Activated naive CD4-positive, alpha-beta T cell treated with anti-CD3 and anti-CD28 coated beads, Interleukin-2, amount 50 U/mL, for 24 hours (primary cell): ENCODE results near the gene PF4V1.

Source experiments
- H3K27ac Mint-ChIP-seq: one replicate; pipeline ENCODE4 v1.8.0; 2021; ENCODE audit warnings: mild to moderate bottlenecking, mixed read lengths
- H3K27me3 Mint-ChIP-seq: one replicate; pipeline ENCODE4 v1.8.0; 2021; ENCODE audit warnings: mixed read lengths
- H3K36me3 Mint-ChIP-seq: one replicate; pipeline ENCODE4 v1.8.0; 2021; ENCODE audit warnings: mixed read lengths
- H3K4me1 Mint-ChIP-seq: one replicate; pipeline ENCODE4 v1.8.0; 2021; ENCODE audit warnings: mixed read lengths
- H3K4me3 Mint-ChIP-seq: one replicate; pipeline ENCODE4 v1.8.0; 2021; ENCODE audit warnings: mild to moderate bottlenecking, mixed read lengths
- H3K9me3 Mint-ChIP-seq: one replicate; pipeline ENCODE4 v1.8.0; 2021; ENCODE audit warnings: mixed read lengths

The PF4V1 gene

GRCh38 chr4:73860181-73860580 is 7.1 kb downstream of the PF4V1 start:
- Mint-ChIP-seq H3K4me3 (no peak overlapping the region), H3K9me3 (no peaks in the 10 kb centered on the region), H3K4me1 (no peaks in the 10 kb centered on the region), H3K27me3 (peaks cover 4% of the 10 kb centered on the region), H3K36me3 (no peaks in the 10 kb centered on the region), H3K27ac (no peak overlapping the region)

- H3K4me1 Mint-ChIP-seq: no peaks in the 10 kb centered on the region
- H3K27me3 Mint-ChIP-seq: peaks cover 6% of the 10 kb centered on the region
- H3K27ac Mint-ChIP-seq: no peak overlapping the region
- H3K4me3 Mint-ChIP-seq: no peak overlapping the region
- no peaks in the 10 kb centered on the region for H3K36me3 Mint-ChIP-seq
- no peaks in the 10 kb centered on the region for H3K9me3 Mint-ChIP-seq
These were observed 7.8 kb downstream of the PF4V1 start for GRCh38 chr4:73860917-73861316.

- H3K27ac Mint-ChIP-seq: no peak overlapping the region
- H3K9me3 Mint-ChIP-seq: no peaks in the 10 kb centered on the region
- no peaks in the 10 kb centered on the region for H3K4me1 Mint-ChIP-seq
- no peaks in the 10 kb centered on the region for H3K36me3 Mint-ChIP-seq
- H3K4me3 Mint-ChIP-seq: no peak overlapping the region
- peaks cover 6% of the 10 kb centered on the region for H3K27me3 Mint-ChIP-seq
These were observed 9.2 kb downstream of the PF4V1 start for GRCh38 chr4:73862322-73862721.

DNA sequence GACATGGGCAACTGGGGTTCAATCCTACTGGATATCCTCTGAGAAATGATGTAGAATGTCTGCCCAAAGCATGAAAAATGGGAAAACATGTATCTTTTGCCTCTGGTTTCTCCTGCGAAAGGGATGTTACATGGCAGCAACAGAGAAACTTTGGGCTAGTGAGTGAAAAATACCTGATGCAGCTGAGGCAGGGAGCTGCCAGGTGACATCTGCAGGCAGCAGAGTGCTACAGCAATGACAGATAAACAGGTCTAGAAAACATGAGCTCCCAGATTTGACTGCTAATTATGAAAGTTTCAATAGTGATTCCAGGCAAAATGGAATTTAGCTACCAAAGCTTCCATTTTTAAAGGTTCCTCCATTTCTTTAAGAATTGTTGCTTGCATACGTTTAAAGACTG is 11.3 kb downstream of the PF4V1 start:
- no peaks in the 10 kb centered on the region for H3K4me1 Mint-ChIP-seq
- no peaks in the 10 kb centered on the region for H3K36me3 Mint-ChIP-seq
- no peak overlapping the region for H3K27ac Mint-ChIP-seq
- H3K4me3 Mint-ChIP-seq: no peak overlapping the region
- no peaks in the 10 kb centered on the region for H3K9me3 Mint-ChIP-seq
- H3K27me3 Mint-ChIP-seq: peaks cover 11% of the 10 kb centered on the region

DNA sequence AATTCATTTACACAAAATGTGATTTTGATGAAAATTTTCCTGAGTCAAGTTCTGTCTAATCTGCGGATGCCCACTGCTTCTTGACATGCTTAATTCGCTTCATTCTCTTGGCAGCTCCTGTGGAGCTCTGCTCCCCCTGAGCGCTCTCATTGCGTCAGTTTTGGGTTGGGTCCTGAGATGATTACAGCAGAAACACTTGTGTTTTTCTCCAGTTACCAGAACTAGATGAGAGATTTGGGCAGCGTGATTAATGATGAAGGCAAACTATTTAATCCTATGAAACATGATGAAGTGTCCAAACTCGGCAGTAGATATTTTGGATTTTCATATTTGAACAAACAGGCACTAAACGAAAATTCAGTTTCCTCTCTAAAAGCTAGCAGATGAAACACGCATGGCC is 11.9 kb downstream of the PF4V1 start:
- Mint-ChIP-seq H3K36me3 (no peaks in the 10 kb centered on the region), H3K9me3 (no peaks in the 10 kb centered on the region), H3K4me1 (no peaks in the 10 kb centered on the region), H3K27ac (no peak overlapping the region), H3K4me3 (no peak overlapping the region), H3K27me3 (peaks cover 14% of the 10 kb centered on the region)

- Mint-ChIP-seq H3K36me3 (no peaks in the 10 kb centered on the region), H3K27ac (no peak overlapping the region), H3K4me3 (no peak overlapping the region), H3K27me3 (peaks cover 14% of the 10 kb centered on the region), H3K4me1 (no peaks in the 10 kb centered on the region), H3K9me3 (no peaks in the 10 kb centered on the region)
These were observed 12.5 kb downstream of the PF4V1 start for GRCh38 chr4:73865431-73866096.

DNA sequence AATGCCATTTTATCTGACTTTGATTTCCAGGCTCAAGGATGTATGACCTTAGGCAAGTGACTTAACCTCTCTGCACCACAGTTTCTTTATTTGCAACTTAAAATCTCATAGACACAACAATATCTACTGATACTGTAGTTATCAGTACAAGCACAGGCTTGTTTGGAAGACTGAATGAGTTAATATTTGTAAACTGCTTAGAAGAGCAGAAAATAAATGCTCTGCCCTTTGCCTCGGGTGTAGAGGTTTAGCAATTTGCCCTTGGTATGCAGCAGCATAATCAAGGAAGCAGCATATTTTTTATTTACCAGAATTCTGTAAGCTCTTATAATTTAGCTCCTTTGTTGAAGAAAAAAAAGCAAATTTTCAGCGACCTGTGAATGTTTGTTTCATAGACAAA is 13.2 kb downstream of the PF4V1 start:
- H3K9me3 Mint-ChIP-seq: no peaks in the 10 kb centered on the region
- H3K4me1 Mint-ChIP-seq: no peaks in the 10 kb centered on the region
- no peaks in the 10 kb centered on the region for H3K36me3 Mint-ChIP-seq
- peaks cover 16% of the 10 kb centered on the region for H3K27me3 Mint-ChIP-seq
- no peak overlapping the region for H3K4me3 Mint-ChIP-seq
- H3K27ac Mint-ChIP-seq: no peak overlapping the region

DNA sequence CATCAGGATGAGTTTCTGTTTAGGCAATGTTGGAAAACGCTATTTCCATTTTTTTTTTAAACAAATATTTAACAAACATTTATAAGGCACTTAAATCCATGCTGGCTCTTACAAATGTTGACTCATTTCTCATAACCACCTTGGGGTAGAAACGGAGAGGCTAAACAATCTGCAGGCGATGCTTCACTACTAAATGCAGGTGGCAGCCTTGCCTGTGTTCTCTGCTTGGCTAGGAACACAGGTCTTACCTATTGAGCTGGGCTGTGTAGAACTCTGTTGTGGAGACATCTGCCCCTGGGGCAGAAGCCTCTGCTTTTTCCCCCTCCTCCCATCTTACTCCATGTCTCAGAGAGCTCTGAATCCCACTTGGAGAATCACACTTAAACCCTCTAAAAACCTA is 14.7 kb downstream of the PF4V1 start:
- Mint-ChIP-seq H3K27ac (no peak overlapping the region), H3K27me3 (peaks cover 13% of the 10 kb centered on the region), H3K9me3 (no peaks in the 10 kb centered on the region), H3K36me3 (no peaks in the 10 kb centered on the region), H3K4me1 (no peaks in the 10 kb centered on the region), H3K4me3 (no peak overlapping the region)

- no peak overlapping the region for H3K4me3 Mint-ChIP-seq
- no peaks in the 10 kb centered on the region for H3K36me3 Mint-ChIP-seq
- no peak overlapping the region for H3K27ac Mint-ChIP-seq
- peaks cover 12% of the 10 kb centered on the region for H3K27me3 Mint-ChIP-seq
- H3K4me1 Mint-ChIP-seq: no peaks in the 10 kb centered on the region
- no peaks in the 10 kb centered on the region for H3K9me3 Mint-ChIP-seq
These were observed 15.4 kb downstream of the PF4V1 start for GRCh38 chr4:73868206-73869129.

DNA sequence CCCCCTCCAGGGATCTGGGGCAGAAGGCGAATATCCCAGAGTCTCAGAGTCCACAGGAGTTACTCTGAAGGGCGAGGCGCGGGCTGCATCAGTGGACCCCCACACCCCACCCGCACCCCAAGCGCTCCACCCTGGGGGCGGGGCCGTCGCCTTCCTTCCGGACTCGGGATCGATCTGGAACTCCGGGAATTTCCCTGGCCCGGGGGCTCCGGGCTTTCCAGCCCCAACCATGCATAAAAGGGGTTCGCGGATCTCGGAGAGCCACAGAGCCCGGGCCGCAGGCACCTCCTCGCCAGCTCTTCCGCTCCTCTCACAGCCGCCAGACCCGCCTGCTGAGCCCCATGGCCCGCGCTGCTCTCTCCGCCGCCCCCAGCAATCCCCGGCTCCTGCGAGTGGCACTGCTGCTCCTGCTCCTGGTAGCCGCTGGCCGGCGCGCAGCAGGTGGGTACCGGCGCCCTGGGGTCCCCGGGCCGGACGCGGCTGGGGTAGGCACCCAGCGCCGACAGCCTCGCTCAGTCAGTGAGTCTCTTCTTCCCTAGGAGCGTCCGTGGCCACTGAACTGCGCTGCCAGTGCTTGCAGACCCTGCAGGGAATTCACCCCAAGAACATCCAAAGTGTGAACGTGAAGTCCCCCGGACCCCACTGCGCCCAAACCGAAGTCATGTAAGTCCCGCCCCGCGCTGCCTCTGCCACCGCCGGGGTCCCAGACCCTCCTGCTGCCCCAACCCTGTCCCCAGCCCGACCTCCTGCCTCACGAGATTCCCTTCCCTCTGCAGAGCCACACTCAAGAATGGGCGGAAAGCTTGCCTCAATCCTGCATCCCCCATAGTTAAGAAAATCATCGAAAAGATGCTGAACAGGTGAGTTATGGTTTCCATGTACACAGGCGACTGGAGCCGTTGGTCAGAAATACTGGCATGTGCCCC is 16.3 kb downstream of the PF4V1 start, which contains the start of gene CXCL1:
Gene CXCL1 (plus strand): TSS at position 264 of the 926 bp plus-strand sequence. CDS start 78 bp downstream, at position 342.
- Mint-ChIP-seq H3K4me3 (no peak within 1 kb of the TSS), H3K9me3 (no peaks in the 10 kb centered on the region), H3K27me3 (peaks cover 12% of the 10 kb centered on the region), H3K4me1 (no peaks in the 10 kb centered on the region), H3K36me3 (no peaks in the 10 kb centered on the region), H3K27ac (no peak within 1 kb of the TSS)

- no peaks in the 10 kb centered on the region for H3K36me3 Mint-ChIP-seq
- H3K27ac Mint-ChIP-seq: no peak overlapping the region
These were observed 17.2 kb downstream of the PF4V1 start for GRCh38 chr4:73870260-73870659.

GRCh38 chr4:73870768-73871167 is 17.7 kb downstream of the PF4V1 start:
- Mint-ChIP-seq H3K27ac (no peak overlapping the region), H3K9me3 (no peaks in the 10 kb centered on the region), H3K27me3 (peaks cover 10% of the 10 kb centered on the region), H3K4me3 (no peak overlapping the region), H3K36me3 (no peaks in the 10 kb centered on the region), H3K4me1 (no peaks in the 10 kb centered on the region)

More at GRCh38 chr4:73870260-73870659, 17.2 kb downstream of the PF4V1 start:
- peaks cover 12% of the 10 kb centered on the region for H3K27me3 Mint-ChIP-seq
- no peaks in the 10 kb centered on the region for H3K9me3 Mint-ChIP-seq
- H3K4me1 Mint-ChIP-seq: no peaks in the 10 kb centered on the region
- H3K4me3 Mint-ChIP-seq: no peak overlapping the region

GRCh38 chr4:73871511-73872310 is 18.6 kb downstream of the PF4V1 start:
- Mint-ChIP-seq H3K27ac (no peak overlapping the region), H3K4me1 (no peaks in the 10 kb centered on the region), H3K27me3 (peaks cover 10% of the 10 kb centered on the region), H3K36me3 (no peaks in the 10 kb centered on the region), H3K9me3 (no peaks in the 10 kb centered on the region), H3K4me3 (no peak overlapping the region)

DNA sequence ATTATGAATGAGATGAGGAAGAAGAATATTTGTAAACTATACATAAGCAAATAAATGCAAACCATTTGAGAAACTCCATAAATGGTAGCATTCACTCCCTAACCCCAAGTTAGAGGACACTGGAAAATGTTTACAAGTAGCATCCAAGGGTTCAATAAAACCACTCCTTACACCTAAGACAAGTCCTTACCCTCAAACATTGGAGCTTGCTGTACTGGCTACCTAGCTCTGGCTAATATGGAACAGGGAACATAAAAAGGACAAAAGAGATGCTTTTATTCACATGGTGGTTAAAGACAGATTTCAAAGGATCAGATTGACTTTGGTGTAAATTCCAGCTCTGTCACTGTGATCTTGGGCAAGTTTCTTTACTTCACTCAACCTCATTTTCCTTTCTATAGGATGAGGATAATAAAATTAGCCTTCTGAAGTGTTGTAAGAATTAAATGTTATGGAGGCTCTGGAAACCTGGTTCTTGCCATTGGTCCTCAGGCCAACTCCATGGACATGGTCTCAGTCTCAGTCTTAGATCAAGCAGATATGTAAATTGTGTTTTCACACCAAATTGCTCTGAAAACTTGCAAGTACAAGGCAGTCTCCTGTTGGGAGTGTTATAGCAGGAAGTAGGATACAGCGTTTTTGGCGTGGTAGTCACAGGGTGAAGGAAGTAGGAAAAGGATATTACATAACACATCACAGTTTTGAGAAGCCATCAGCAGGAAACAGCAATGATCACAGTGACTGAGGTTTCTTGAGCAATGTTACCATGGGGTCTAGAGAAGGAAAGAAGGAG is 19.4 kb downstream of the PF4V1 start:
- Mint-ChIP-seq H3K36me3 (no peaks in the 10 kb centered on the region), H3K4me1 (no peaks in the 10 kb centered on the region), H3K9me3 (no peaks in the 10 kb centered on the region), H3K27ac (no peak overlapping the region), H3K4me3 (no peak overlapping the region), H3K27me3 (peaks cover 10% of the 10 kb centered on the region)
